Breast epithelium (tissue), 4 donors: ENCODE results near the gene KYAT1. TPM values are rescaled to one million over a fixed set of nuclear protein-coding genes. Genes with fewer than 3 reads are reported as not detected.

ENCODE experiments used
- DNase-seq, 2 donors: peaks; one replicate each; pipeline ENCODE4 v3.0.0-alpha.2; 2019; ENCODE audit warnings: low spot score in 2 of 2
- H3K27ac ChIP-seq, 2 donors: fragments of 200-600 bp; sonication (generic) in 1 of 2; one replicate each; pipeline ENCODE4 v1.5.1; 2016 to 2019; ENCODE audit warnings: mild to moderate bottlenecking in 1 of 2
- H3K27me3 ChIP-seq, 2 donors: fragments of 200-600 bp; sonication (generic) in 1 of 2; one replicate each; pipeline versions ENCODE4 v1.5.1 to v1.6.0; 2017 to 2019; ENCODE audit warnings: control low read depth in 1 of 2, mild to moderate bottlenecking in 1 of 2
- H3K36me3 ChIP-seq: fragments of 200-600 bp; one replicate; pipeline ENCODE4 v1.5.1; 2019
- H3K4me1 ChIP-seq, 2 donors: fragments of 200-600 bp; sonication (generic); one replicate each; pipeline ENCODE4 v1.5.1; 2016 to 2019; ENCODE audit warnings: control low read depth in 1 of 2
- H3K4me3 ChIP-seq, 3 donors: fragments of 200-600 bp; sonication (generic); 1 replicate in 2 of 3; 2 replicates in 1 of 3; pipeline ENCODE4 v1.5.1; 2016 to 2019; ENCODE audit warnings: mild to moderate bottlenecking in 3 of 3, moderate library complexity in 2 of 3
- H3K9me3 ChIP-seq, 2 donors: fragments of 200-600 bp; sonication (generic) in 1 of 2; one replicate each; pipeline ENCODE4 v1.5.1; 2016 to 2019; ENCODE audit warnings: control low read depth in 1 of 2
- CTCF ChIP-seq, 3 donors: fragments of 450-650 bp; IDR thresholded peaks; one replicate each; pipeline ENCODE4 v1.5.1; 2016 to 2017; ENCODE audit warnings: antibody characterized with exemption in 3 of 3, mild to moderate bottlenecking in 3 of 3, moderate library complexity in 3 of 3
- POLR2A ChIP-seq: fragments of 450-650 bp; IDR thresholded peaks from one replicate; pipeline ENCODE4 v1.6.1; 2016; ENCODE audit warnings: antibody characterized with exemption, mild to moderate bottlenecking, moderate library complexity
- POLR2AphosphoS5 ChIP-seq, 3 donors: sonication (generic); formaldehyde crosslinking; IDR thresholded peaks; one replicate each; pipeline ENCODE4 v1.6.1; 2017; ENCODE audit warnings: antibody characterized with exemption in 3 of 3
- intact Hi-C: fragments of 100-400 bp; cut with DNase I; formaldehyde crosslinking; loops from one replicate; pipeline ENCODE4 v1.15.1; 2023; ENCODE audit warnings: low total_unique reads
- total RNA-seq, 3 donors: library from RNA; depleted of rRNA; stranded (reverse); fragments of >200 nt; gene quantifications; one replicate each; pipeline ENCODE4 v1.1.0, GENCODE V29; 2016

KYAT1 gene
- total RNA-seq, 3 donors from 2014 or later = 3.0 to 7.6 (median 7.2) TPM

- no peak for DNase-seq
- Histone ChIP-seq H3K9me3 (no peaks in the 10 kb centered on the region), H3K4me3 (no peak overlapping the region), H3K4me1 (peaks cover 3 to 8% of the 10 kb centered on the region in 2 donors), H3K36me3 (no peaks in the 10 kb centered on the region), H3K27ac (no peak overlapping the region), H3K27me3 (no peaks in the 10 kb centered on the region)
- TF ChIP-seq CTCF (IDR thresholded peaks at IDR 0.05) (no peak), POLR2A (no peak), POLR2AphosphoS5 (IDR thresholded peaks at IDR 0.05) (no peak)
- intact Hi-C loops = no loop called here
Measured at GRCh38 chr9:128825923-128826700, 55.6 kb downstream of the KYAT1 start.

GRCh38 chr9:128824911-128825310, 56.8 kb downstream of the KYAT1 start:
- no peak for TF ChIP-seq POLR2A
- no peak for TF ChIP-seq CTCF (IDR thresholded peaks at IDR 0.05)
- TF ChIP-seq POLR2AphosphoS5 (IDR thresholded peaks at IDR 0.05) = no peak
- no peak for DNase-seq

GRCh38 chr9:128823903-128824406, 57.8 kb downstream of the KYAT1 start:
- no peaks in the 10 kb centered on the region for H3K27me3 ChIP-seq
- peak overlapping the region; percentile 21 to 80 for H3K27ac ChIP-seq
- H3K4me1 ChIP-seq = peaks cover 3 to 11% of the 10 kb centered on the region in 2 donors
- H3K4me3 ChIP-seq = no peak overlapping the region
- intact Hi-C loops = no loop called here
- TF ChIP-seq POLR2A (no peak), POLR2AphosphoS5 (IDR thresholded peaks at IDR 0.05) (no peak), CTCF (IDR thresholded peaks at IDR 0.05) (no peak)
- no peaks in the 10 kb centered on the region for H3K36me3 ChIP-seq
- peak; percentile 52 to 80 for DNase-seq
- H3K9me3 ChIP-seq = no peaks in the 10 kb centered on the region

More at GRCh38 chr9:128824911-128825310, 56.8 kb downstream of the KYAT1 start:
- intact Hi-C loops = no loop called here
- Histone ChIP-seq H3K4me3 (no peak overlapping the region), H3K27me3 (no peaks in the 10 kb centered on the region), H3K4me1 (peaks cover 3 to 10% of the 10 kb centered on the region in 2 donors), H3K9me3 (no peaks in the 10 kb centered on the region), H3K36me3 (no peaks in the 10 kb centered on the region), H3K27ac (peak overlapping the region in 1 of 2 donors; percentile 69)

GRCh38 chr9:128823362-128823902, 58.3 kb downstream of the KYAT1 start:
- H3K27ac ChIP-seq = peak overlapping the region; percentile 21 to 80
- H3K27me3 ChIP-seq = no peaks in the 10 kb centered on the region
- peaks cover 0 to 6% of the 10 kb centered on the region in 2 donors for H3K4me1 ChIP-seq
- H3K36me3 ChIP-seq = no peaks in the 10 kb centered on the region
- no peaks in the 10 kb centered on the region for H3K9me3 ChIP-seq
- intact Hi-C loops = no loop called here
- no peak for TF ChIP-seq POLR2A
- TF ChIP-seq POLR2AphosphoS5 (IDR thresholded peaks at IDR 0.05) = no peak
- no peak for TF ChIP-seq CTCF (IDR thresholded peaks at IDR 0.05)
- no peak overlapping the region for H3K4me3 ChIP-seq
- DNase-seq = no peak
